Medulla oblongata (tissue), 1 donor: ENCODE results near the gene ATP11A.

Experiments used
- DNase-seq: peaks from one replicate; pipeline ENCODE4 v3.0.0-alpha.2; 2015; ENCODE audit errors: extremely low spot score

The ATP11A gene

DNA sequence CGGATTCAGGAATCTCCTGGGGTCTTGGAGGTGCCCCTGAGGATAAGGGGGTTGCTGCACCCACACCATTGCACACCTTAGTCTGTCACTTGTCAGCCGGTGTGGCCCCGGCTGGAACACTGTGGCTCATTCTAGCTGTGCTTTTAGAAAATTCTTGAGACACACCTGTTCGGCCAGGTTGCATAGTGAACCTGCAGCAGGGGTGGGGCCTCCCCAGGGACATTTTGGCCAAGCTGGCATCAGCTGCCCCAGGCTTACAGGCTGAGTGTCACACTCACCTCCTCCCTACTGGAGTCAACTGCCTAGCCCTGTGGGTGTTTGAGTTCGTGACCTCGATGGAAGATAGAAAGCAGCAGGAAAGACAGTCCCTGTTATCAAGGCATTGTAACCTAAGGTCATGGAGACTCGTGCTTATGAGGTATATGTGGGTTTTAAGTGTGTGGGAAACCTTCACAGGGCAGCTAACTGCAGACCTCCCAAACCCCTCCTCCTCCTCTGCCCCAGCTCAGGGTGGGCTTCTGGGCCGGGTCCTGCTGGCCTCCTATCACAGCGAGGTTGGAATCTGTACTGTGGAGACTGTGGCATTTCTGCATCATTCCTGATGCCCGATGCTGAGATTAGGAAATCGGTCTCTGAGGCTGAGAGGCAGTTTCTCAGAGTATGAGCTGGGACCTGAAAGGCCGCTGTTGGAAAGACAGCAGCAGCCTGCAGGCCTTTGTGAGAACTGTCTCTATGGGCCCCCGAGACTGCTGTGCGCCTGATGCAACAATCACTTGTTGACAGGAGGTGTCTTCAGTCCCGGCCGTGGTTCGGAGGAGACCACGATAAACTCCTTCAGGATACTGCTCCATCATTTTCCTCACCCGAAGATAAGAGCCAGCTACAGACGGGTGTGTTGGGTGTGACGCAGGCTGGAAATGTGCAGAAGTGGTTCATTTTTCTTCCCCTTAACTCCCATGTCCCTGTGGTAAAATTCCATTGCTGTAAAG is 72.2 kb downstream of the ATP11A start:
- DNase-seq = no peak

DNA sequence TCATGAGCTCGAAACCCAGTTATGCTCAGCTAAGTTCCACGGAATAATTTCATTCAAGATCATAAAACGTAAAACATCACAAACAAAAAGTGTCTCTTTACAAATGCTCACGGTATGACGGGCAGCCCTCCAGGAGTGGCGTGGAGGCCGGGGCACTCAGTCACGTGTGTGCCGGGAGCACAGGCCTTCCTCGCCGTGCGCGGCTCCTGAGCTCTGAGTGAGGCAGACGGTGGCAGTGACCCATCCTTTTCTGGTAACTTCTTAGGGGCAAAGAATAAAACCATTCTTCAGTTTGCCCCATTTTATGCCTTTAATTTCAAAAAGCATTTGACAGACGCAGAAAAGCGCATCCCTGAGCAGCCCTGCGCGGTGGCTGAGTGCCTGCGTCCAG is 72.8 kb downstream of the ATP11A start:
- DNase-seq = no peak

DNA sequence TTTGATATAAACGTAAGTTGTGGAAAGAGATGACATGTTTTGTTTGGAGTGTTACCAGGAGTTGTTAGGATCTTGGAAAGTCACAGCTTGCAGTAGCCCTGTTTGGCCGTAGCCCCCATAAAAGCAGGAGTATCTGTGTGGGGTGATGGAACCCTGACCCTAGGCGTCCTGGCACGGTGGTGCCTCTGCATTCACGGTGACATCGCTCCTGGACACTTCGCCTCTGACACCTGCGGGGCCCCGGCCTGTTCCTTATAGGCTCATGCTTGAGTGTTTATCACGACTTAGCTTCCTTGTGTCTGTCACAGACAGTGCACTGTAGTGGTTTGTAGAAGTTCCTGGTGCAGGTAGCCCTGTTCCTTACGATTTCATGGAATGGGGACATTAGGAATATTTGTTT is 74.2 kb downstream of the ATP11A start:
- no peak for DNase-seq

DNA sequence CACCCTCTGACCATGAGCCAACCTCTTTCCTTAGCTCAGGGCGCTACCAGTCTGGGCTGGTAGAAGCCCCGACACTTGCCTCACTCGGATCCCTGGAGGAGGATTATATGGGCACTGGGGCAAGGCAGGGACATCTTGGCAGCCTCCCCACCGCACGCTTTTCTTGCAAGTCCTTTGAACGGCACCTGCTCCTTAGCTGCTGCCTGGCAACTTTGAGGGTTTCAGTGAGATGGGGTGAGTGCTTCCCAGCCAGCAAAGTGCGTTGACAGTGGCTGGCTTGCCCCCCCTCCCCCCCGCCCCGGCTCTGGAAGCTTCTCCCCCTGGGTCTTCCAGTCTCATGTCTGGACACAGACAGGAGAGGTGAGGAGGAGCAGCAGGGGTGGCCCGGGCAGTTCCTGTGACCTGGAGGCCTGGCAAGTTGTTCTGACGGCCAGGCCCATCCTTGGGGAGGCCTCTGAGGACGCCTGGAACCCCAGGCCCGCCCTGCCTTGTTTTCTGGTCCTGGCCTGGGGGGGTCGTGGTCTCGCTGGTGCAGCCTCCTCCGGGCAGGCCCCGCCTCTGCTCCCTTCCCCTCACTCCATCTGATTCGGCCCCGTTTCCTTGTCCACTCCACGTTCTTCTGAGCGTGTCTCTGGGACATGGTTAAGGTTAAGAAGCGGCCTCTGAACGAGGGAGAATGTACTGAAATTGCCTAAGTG is 75.2 kb downstream of the ATP11A start:
- no peak for DNase-seq

DNA sequence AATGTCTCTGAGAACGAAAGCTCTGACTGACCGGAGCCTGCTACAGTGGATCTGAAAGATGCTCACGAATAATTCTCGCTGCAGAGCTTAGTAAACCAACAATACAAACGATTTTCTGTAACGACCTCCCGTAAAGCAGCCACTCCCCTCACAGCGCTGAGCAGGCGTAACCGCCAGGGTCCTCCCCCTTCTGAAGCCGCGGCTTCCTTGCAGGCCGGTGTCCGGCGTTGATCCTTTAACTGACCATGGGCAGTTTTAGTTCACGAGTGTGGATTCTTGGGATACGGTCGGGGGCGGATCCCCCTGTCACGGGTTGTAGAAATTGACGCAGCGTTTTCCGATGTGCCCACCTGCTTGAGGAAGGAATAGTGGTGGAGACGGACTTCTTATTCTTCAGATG is 75.9 kb downstream of the ATP11A start:
- DNase-seq = no peak

DNA sequence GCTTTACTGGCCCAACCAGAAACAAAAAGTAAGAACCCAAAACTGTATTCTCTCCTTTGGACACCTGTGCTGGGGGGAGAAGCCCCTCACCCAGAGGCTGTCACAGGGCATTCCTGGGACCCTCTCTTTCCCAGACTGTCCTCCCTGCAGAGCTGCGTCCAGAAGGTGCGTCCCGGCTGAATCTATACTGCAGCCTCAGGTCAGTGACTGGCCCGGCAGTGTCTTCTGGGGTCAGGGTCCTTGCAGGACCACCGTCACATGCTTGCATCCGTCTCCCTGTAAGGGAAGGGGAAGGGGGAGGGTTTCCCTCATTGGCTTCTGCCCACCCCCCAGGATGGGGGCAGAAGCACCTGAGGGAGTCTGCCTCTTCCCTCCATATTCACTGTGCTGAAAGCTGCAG is 76.5 kb downstream of the ATP11A start:
- DNase-seq = no peak

DNA sequence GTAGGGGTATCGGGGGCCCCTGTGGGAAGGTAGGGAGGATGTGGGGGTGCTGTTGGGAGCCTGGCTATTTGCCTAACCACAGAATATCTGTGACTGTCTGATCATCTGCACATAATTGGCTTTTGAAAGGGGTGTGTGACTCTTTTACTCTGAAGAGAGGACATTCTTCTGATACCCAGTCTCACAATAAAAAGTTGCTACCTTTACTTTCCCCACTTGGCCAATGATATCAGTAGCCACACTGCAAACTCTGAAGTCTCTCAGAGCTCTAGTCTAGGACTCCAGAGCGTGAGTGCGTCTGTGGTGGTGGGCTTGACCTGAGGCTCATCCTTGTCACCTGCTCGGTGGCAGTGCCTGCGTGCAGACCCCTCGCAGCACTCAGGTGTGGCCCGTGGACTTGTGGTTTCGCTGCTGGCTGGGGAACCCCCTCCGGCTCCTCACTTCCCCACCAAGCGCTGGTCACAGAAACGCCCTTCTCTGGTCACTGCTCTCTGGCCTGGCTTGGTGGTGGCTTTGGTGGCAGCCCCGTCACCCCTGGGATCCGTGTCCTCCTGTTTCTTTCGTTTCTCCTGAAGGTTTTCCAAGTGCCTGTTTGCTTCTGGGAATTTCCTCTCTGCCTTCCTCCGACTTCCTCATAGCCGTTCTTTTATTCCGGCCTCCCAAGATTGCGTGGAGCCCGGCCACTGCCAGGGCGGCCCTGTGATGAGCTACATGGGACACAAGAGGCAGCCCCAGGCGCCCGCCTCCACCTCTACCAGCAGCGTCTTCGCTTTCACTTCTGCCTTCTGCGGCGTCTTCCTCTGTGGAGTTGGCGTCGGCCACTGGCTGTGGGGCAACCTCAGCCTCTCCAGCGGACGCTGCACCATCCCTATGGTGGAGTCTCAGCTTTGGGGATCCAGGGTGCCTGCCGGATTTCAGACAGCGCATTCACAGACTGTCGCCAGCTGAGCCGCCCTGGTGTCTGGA is 78.0 kb downstream of the ATP11A start:
- peak; percentile 66 for DNase-seq

DNA sequence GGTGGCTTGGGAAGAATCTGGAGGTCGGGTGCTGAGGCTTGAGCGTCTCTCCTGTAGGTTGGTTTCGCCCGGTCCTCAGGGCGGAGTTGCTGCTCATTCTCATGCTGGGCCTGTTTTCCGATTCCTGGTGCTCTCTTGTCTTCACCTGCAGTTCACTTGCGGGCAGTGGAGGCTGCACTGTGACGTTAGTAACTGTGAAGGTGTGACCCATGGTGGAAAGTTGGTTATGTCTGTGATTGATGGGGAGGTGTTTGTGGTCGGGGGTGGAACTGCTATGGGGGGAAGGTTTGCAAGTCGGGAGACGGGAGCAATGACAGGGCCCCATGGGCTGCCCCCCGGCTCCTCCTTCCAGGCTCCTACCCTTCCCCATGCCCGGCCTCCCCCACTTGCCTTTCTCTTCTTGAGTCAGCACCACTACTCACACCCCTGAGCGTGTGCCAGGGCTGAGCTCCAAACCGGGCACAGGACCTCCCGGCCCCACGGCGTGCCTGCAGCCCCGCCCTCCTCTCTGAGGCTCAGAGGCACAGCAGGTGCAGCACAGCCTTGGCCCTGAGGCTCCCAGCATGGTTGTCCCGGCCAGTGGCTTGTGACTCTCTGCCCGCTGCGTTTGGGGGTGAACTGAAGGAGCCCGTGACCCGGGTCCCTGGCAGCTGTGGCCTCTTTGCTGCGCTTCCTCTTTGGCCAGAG is 79.1 kb downstream of the ATP11A start:
- DNase-seq = peak; percentile 46

DNA sequence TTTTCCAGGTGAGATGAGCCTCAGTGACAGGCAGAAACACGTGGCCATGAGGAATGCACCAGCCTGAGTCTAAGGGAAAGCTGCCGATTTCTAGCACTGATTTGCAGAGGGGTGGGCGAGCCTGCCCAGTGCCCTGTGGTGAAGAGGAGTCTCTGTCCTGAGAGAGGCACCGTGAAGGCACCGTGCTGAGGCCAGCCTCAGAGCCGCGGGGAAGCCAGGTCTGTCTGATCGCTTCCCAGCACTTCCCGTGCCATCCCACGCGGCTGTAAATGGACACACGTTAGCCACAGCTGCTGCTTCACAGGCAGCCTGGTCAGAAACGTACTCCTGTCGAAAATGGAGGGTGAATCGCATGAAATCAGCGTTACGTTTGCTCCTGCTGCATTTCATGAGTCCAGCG is 79.8 kb downstream of the ATP11A start:
- no peak for DNase-seq

DNA sequence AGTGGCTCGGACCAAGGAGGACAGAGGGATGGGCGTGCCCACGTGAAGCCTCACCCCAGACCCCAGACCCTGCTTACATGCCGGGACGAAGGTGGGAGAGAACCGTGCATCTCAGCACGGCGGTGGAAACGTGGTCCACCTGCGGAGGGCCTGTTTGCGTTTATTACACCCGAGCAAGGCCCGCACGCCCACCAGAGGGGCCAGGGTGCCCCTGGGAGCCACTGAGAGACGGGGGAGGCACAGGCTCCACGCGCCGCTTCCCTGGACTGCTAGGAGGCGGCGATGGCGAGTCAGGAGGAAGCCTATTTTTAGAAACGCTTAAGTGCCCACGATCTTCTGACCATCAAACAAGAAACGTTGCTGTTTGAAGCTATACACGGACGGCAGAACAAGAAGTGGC is 80.7 kb downstream of the ATP11A start:
- no peak for DNase-seq

DNA sequence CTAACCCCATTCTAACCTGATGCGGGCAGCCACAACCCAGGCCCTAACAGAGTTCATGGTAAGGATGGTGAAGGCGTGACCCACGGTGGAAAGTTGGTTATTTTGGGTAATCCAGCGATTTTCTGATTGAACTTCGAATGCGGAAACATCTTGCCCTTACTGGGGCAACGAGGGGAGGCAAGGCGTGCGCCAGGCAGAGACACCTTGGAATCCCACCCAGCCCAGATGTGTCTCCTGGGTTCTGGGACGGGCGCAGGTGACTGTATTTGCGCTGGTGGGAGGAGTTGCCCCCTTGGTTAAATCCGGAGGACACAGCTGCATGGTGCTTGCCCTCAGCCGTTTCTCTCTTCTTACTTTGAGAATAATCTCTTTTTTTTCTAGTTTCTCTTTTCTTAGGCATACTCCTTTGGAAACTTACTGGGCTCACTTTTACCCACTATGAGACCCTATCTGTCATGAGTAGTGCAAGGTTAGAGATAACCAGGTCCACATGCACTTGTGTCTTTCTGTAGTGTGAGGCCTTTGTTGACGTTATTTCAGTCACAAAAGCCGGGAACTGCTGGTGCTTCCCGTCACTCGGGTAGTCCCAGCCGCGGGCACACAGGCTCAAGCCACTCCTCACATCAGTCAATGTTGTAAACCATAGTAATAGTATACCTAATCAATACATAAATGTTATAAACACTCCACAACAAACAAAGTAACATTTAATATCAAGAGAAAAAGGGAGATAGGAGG is 81.5 kb downstream of the ATP11A start:
- DNase-seq = no peak

DNA sequence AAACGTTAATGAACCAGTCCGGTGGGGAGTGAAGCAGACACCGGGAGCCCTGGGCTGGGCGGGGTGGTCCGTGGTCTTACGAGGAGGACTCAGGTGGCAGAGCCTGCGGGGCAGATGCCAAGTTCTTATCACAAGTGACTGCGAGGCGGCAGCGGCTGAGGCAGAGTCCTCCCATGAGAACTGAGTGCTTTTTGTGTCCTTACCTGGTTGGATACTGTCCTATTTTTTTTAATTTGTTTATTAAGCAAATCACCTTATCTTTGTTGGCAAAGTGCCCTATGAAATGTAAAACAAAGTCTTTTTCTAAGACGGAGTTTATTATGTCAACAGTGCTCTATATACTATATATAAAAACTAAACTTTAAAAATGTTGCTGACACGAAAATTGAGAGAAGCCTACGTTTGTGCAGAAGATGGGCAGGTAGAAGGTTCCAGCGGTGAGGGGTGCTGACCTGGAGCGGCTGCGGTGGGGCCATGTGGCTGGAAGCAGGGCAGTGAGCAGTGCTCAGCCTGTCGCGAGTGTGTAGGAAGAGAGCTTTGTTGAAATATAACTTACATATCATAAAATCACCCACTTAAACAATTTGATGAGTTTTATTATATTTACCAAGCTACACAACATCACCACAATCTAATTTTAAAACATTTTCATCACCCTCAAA is 82.2 kb downstream of the ATP11A start:
- no peak for DNase-seq

DNA sequence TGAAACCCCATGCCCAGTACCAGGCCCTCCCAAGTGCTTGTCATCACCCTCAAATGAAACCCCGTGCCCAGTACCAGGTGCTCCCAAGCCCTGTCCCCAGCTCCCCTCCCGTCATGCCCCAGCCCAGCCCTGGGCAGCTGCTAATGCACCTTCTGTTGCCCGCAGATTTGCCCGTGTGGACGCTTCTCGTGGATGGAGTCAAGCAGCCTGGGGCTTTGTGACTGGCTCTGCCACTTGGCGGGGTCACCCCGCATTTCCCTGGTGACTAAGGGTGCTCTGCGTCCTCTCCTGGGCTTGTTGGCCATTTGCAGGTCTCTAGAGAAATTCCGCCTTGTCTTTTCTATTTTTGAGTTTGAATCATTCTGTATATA is 82.7 kb downstream of the ATP11A start:
- no peak for DNase-seq

DNA sequence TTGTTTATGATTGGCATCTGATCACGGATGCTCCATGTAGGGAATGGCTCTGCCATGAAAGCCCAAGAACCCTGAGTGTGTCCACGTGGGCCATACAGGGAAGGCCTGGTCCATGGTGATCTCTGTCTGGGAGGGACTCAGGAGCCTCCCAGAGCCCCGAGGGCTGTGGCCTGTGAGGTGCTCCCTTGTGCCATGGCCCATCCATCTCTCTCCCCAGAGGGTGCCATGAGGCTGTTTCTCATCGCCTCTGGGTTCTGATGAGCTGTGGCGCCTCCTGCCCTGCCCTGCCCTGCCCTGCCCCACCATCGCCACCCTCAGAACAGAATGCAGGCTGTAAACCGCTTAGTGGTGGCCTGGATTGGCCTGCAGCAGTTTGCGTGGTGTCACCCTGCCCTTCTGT is 83.1 kb downstream of the ATP11A start:
- no peak for DNase-seq

DNA sequence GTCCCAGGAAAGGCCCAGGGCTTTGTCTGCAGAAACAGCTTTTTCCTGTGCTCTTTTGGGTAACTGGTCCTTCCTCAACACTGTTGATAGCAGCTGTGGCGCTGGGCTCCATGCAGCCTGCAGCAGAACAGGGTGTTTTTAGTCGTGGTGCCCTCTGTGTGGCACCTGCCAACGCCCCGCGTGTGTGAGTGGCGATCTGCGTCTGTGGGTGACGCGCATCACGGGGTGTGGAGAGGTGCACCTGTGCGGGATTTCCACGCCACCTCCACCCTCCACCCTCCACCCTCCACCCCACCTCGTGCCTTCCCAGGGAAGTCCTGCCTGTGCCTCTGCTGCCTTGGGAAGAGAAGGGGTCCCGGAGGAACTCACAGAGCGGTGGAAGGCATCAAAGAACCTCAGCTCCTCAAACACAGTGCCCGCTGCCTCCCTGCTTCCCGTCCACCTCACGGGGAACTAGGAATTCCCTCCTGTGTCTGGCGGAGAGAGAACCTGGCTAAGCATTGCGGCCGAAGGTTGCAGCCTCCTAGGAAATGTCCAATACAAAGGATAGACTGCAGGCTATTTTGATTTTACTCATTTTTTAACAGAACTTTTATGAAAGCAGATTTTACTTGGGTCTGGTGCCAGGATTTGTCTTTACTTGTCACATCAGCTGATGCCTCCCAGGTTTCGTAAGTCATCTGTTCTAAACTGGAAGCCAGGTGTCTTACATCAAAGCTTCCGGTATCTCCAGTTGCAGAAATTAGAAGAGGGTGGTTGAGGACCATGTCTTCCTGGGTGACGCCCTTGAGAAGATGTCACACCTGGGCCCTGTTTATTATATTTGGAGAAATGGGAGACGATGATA is 84.0 kb downstream of the ATP11A start:
- DNase-seq = no peak

DNA sequence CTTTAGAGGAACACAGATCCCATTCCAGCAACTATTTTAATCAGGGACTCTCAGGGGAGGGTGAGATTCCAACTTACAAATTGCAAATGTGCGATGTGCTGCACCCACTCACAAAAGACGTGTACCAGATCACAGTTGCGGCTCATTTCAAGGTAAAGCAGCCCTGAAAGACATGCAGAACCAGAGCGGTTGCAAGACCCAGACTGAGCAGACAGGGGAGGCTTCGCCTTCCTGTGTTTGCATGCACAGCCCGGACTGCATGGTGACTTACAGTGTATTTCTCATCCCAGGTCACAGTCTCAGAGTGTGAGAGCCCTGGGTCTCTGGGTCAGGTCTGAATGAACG is 84.6 kb downstream of the ATP11A start:
- DNase-seq = no peak

DNA sequence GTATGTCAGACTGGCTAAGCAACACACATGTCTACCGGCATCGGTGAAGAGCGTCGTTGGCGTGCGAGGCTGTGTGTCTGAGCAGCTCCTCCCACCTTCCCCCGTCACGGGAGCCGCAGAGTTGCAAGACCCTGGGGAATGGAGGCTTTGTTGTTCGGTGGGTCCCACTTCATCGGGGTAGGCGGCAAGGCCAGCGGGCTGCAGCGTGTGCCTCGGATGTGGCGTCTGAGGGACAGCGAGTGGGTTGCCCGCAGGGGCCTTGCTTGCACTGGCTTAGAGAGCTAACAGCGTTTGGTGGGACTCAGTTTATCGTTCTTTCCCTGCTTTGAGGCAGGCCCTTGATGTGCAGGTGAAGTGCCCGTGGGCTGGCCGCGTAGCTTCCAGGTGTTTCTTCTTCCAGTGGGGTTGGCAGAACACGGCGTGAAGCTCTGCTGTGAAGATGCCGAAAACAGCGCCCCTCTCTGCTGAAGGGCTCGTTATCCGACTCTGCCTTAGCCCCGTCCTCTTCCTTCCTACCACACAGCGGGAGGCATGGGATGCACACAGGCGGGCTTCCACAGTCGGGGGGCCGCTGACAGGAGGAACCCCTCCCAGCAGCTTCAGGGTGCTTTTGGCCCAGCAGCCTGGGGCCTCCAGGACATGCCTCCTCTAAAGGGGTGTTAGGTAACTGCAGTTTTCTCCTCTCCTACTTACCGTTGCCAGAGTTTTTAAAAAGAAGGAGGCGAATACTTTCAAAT is 85.2 kb downstream of the ATP11A start:
- DNase-seq = no peak

DNA sequence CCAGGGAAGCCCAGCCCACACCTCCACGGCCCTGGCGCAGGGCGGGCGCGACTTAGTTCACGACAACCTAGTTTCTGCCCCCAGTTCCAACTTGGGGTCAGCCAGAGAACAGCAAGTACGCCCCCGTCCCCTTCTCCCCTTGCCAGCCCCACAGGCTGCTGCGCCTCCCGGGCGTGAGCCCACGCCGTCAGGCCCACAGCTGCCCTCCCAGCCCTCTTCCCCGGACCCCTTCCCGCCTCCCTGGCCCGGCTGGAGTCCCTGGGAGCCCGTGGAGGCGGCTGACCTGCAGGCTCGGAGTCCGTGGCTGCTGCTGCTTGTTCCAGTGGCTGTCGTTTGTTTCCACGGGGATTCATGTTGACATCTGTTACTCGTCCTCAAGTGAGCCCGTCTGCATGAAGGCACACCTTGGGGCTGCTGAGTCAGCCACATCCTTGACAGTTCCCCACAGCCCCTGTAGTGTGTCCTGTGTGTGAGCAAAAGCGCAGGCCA is 86.0 kb downstream of the ATP11A start:
- DNase-seq = no peak
